Activated naive CD8-positive, alpha-beta T cell treated with anti-CD3 and anti-CD28 coated beads, Interleukin-2, amount 10 ng/mL, durations not matched to agents 7 days and 5 days (primary cell): ENCODE measurements around the gene CASP10. TPM values are rescaled to one million over a fixed set of nuclear protein-coding genes. Genes with fewer than 3 reads are reported as not detected.

Source experiments
- total RNA-seq, 2 experiments: library from RNA; stranded (reverse); gene quantifications; one replicate each; pipeline ENCODE4 v1.2.3, GENCODE V29; 2021

Gene CASP10
- total RNA-seq, 2 experiments from 2014 or later = 45.2 to 46.1 TPM

Other genes starting within 250 kb of the CASP10 start
- gene ORC2, start 219.5 kb upstream of the CASP10 start, total RNA-seq = 10 to 100 TPM; 52.0 to 55.0 TPM
- 10 to 100 TPM; 37.0 to 40.5 TPM for gene HYCC2, start 111.5 kb upstream of the CASP10 start, total RNA-seq
- gene NDUFB3, start 111.1 kb upstream of the CASP10 start, total RNA-seq = 100 to 1,000 TPM; 115 to 116 TPM
- gene CFLAR, start 67.0 kb upstream of the CASP10 start, total RNA-seq = 100 to 1,000 TPM; 139 to 140 TPM
- gene CASP8, start 77.4 kb downstream of the CASP10 start, total RNA-seq = 100 to 1,000 TPM; 115 to 127 TPM
- gene FLACC1, start 174.2 kb downstream of the CASP10 start, total RNA-seq = 1 to 10 TPM; 2.9 to 4.9 TPM